ENCODE results near the gene EPHX1. TPM values are rescaled to one million over a fixed set of nuclear protein-coding genes. Genes with fewer than 3 reads are reported as not detected.
"Not testable (repeated sequence)": the region's sequence is repeated elsewhere in the genome, so short reads cannot be mapped to it uniquely, and the experiment has no call there.

EPHX1 gene
- total RNA-seq, 1 donor from 2014 or later, result 82.8 TPM

DNA sequence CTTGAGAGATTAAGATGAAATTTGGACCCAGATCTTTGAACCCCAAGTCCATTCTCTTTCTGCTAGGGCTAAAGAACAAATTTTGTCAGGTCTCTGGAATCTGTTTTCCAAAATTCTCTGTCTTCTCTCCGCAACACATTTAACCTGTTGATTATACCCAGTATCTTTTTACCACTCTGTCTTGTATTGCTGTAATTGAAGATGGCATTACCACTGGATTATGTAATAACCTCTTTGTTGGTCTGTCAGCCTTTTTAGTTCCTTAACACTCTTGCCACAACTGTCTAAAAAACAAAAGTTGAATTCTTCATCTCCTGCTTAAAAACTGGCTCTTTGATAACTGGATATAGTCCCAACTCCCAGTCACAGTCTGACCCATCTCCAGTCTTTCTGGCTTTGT is 29.3 kb upstream of the EPHX1 start:
- Histone ChIP-seq H3K36me3 (ENCODE audit: insufficient read depth, low read length) (peaks cover 8% of the 10 kb centered on the region), H2AFZ (ENCODE audit: low read depth, low read length) (no peak overlapping the region), H3K4me2 (ENCODE audit: low read length) (peak overlapping the region; percentile 37), H3K4me3 (ENCODE audit: insufficient read depth, low read depth, low read length) (no peak overlapping the region), H3K9me3 (ENCODE audit: insufficient read depth, low read depth, low read length) (no peaks in the 10 kb centered on the region), H3K9ac (ENCODE audit: low read length) (no peak overlapping the region), H4K20me1 (ENCODE audit: insufficient read depth, low read length) (peaks cover 37% of the 10 kb centered on the region), H3K27me3 (ENCODE audit: insufficient read depth, low read length) (no peaks in the 10 kb centered on the region), H3K79me2 (ENCODE audit: insufficient read depth, low read length) (peaks cover 74% of the 10 kb centered on the region), H3K27ac (ENCODE audit: low read depth, low read length) (no peak overlapping the region), H3K4me1 (ENCODE audit: insufficient read depth, low read length) (peaks cover 14% of the 10 kb centered on the region)
- Mint-ChIP-seq H3K4me1 (ENCODE audit: low read depth, unreplicated experiment) (peaks cover 18% of the 10 kb centered on the region), H3K4me3 (ENCODE audit: unreplicated experiment) (peak overlapping the region; percentile 69), H3K9me3 (ENCODE audit: unreplicated experiment) (no peaks in the 10 kb centered on the region), H3K27ac (ENCODE audit: unreplicated experiment) (no peak overlapping the region), H3K36me3 (ENCODE audit: low read depth, unreplicated experiment) (peaks cover 2% of the 10 kb centered on the region), H3K27me3 (ENCODE audit: low read depth, unreplicated experiment) (no peaks in the 10 kb centered on the region)
- FAIRE-seq, result no peak
- no peak for DNase-seq (ENCODE audit: low read depth)
- no peak for TF ChIP-seq EZH2 (IDR thresholded peaks at IDR 0.05; ENCODE audit: insufficient read depth, low read length)
- TF ChIP-seq, protein P1, sequence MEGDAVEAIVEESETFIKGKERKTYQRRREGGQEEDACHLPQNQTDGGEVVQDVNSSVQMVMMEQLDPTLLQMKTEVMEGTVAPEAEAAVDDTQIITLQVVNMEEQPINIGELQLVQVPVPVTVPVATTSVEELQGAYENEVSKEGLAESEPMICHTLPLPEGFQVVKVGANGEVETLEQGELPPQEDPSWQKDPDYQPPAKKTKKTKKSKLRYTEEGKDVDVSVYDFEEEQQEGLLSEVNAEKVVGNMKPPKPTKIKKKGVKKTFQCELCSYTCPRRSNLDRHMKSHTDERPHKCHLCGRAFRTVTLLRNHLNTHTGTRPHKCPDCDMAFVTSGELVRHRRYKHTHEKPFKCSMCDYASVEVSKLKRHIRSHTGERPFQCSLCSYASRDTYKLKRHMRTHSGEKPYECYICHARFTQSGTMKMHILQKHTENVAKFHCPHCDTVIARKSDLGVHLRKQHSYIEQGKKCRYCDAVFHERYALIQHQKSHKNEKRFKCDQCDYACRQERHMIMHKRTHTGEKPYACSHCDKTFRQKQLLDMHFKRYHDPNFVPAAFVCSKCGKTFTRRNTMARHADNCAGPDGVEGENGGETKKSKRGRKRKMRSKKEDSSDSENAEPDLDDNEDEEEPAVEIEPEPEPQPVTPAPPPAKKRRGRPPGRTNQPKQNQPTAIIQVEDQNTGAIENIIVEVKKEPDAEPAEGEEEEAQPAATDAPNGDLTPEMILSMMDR (IDR thresholded peaks at IDR 0.05; ENCODE audit: insufficient read depth, low read depth, low read length), result no peak

DNA sequence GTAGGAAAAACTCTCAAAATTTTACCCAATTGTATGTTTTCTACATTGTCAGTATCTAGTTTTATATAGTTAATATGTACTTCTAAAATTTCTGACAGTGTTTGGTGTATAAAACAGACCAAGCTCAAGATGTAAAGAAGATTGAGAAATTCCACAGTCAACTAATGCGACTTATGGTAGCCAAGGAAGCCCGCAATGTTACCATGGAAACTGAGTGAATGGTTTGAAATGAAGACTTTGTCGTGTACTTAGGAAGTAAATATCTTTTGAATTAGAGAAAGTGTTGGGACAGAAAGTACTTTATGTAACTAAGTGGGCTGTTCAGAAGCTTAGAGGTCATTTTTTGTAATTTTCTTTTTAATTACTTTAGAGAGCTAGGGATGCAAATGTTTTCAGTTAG is 20.8 kb upstream of the EPHX1 start:
- H3K36me3 Mint-ChIP-seq (ENCODE audit: low read depth, unreplicated experiment), result peaks cover 42% of the 10 kb centered on the region
- H3K27ac Mint-ChIP-seq (ENCODE audit: unreplicated experiment); H3K4me3 ChIP-seq (ENCODE audit: insufficient read depth, low read depth, low read length); DNase-seq (ENCODE audit: low read depth); H3K4me3 Mint-ChIP-seq (ENCODE audit: unreplicated experiment); H3K4me1 ChIP-seq (ENCODE audit: insufficient read depth, low read length); H3K9ac ChIP-seq (ENCODE audit: low read length); H3K27ac ChIP-seq (ENCODE audit: low read depth, low read length); H3K9me3 ChIP-seq (ENCODE audit: insufficient read depth, low read depth, low read length); H3K27me3 ChIP-seq (ENCODE audit: insufficient read depth, low read length); H2AFZ ChIP-seq (ENCODE audit: low read depth, low read length); H3K27me3 Mint-ChIP-seq (ENCODE audit: low read depth, unreplicated experiment); H3K4me1 Mint-ChIP-seq (ENCODE audit: low read depth, unreplicated experiment); H3K4me2 ChIP-seq (ENCODE audit: low read length): not testable (repeated sequence)
- peak; percentile 63 for FAIRE-seq
- peaks cover 57% of the 10 kb centered on the region for H3K79me2 ChIP-seq (ENCODE audit: insufficient read depth, low read length)
- peaks cover 16% of the 10 kb centered on the region for H3K9me3 Mint-ChIP-seq (ENCODE audit: unreplicated experiment)
- peaks cover 22% of the 10 kb centered on the region for H4K20me1 ChIP-seq (ENCODE audit: insufficient read depth, low read length)
- peaks cover 27% of the 10 kb centered on the region for H3K36me3 ChIP-seq (ENCODE audit: insufficient read depth, low read length)

DNA sequence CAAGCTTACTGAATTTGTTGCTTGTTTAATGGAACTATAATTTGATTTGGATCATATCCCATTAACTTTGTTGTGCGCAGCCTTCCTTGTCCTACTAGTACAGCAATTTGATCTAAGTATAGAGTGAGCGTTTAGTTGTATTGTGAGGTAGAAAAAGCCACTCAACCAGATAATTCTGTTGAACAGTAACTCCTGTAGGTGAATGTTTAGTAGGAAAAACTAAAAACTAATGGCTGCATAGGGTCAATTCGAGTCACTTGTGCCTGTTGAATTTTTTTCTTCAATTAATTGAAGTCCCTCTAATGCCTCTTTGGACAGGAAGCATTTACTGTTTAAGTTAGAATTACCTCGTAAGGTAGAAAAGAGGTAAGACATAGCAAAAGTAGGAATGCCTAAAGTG is 15.0 kb upstream of the EPHX1 start:
- no peaks in the 10 kb centered on the region for H3K27me3 Mint-ChIP-seq (ENCODE audit: low read depth, unreplicated experiment)
- Histone ChIP-seq H3K4me3 (ENCODE audit: insufficient read depth, low read depth, low read length) (no peak overlapping the region), H3K9me3 (ENCODE audit: insufficient read depth, low read depth, low read length) (peaks cover 3% of the 10 kb centered on the region), H2AFZ (ENCODE audit: low read depth, low read length) (no peak overlapping the region), H3K27ac (ENCODE audit: low read depth, low read length) (no peak overlapping the region), H3K4me2 (ENCODE audit: low read length) (no peak overlapping the region), H4K20me1 (ENCODE audit: insufficient read depth, low read length) (no peaks in the 10 kb centered on the region), H3K27me3 (ENCODE audit: insufficient read depth, low read length) (no peaks in the 10 kb centered on the region), H3K36me3 (ENCODE audit: insufficient read depth, low read length) (peaks cover 8% of the 10 kb centered on the region), H3K4me1 (ENCODE audit: insufficient read depth, low read length) (no peaks in the 10 kb centered on the region), H3K9ac (ENCODE audit: low read length) (no peak overlapping the region), H3K79me2 (ENCODE audit: insufficient read depth, low read length) (peaks cover 13% of the 10 kb centered on the region)
- no peak for FAIRE-seq
- no peak for DNase-seq (ENCODE audit: low read depth)
- H3K36me3 Mint-ChIP-seq (ENCODE audit: low read depth, unreplicated experiment), result peaks cover 45% of the 10 kb centered on the region
- H3K4me1 Mint-ChIP-seq (ENCODE audit: low read depth, unreplicated experiment), result no peaks in the 10 kb centered on the region
- H3K4me3 Mint-ChIP-seq (ENCODE audit: unreplicated experiment), result no peak overlapping the region
- TF ChIP-seq, protein P1 (IDR thresholded peaks at IDR 0.05; ENCODE audit: insufficient read depth, low read depth, low read length), result no peak
- TF ChIP-seq EZH2 (IDR thresholded peaks at IDR 0.05; ENCODE audit: insufficient read depth, low read length), result no peak
- H3K9me3 Mint-ChIP-seq (ENCODE audit: unreplicated experiment), result peaks cover 22% of the 10 kb centered on the region
- H3K27ac Mint-ChIP-seq (ENCODE audit: unreplicated experiment), result no peak overlapping the region

DNA sequence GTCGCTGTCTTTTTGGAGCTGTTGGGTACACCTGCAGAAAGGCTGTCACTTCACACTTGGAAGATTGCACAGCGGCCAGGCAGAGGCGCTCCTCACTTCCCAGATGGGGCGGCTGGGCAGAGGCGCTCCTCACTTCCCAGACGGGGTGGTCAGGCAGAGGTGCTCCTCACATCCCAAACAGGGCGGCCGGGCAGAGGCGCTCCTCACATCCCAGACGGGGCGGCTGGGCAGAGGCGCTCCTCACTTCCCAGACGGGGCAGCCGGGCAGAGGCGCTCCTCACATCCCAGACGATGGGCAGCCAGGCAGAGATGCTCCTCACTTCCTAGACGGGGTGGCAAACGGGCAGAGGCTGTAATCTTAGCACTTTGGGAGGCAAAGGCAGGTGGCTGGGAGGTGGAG is 13.8 kb upstream of the EPHX1 start:
- not testable (repeated sequence) for H3K4me1 Mint-ChIP-seq (ENCODE audit: low read depth, unreplicated experiment); H3K4me2 ChIP-seq (ENCODE audit: low read length); H2AFZ ChIP-seq (ENCODE audit: low read depth, low read length); H3K9ac ChIP-seq (ENCODE audit: low read length); H3K27ac ChIP-seq (ENCODE audit: low read depth, low read length); H3K27ac Mint-ChIP-seq (ENCODE audit: unreplicated experiment); H3K9me3 ChIP-seq (ENCODE audit: insufficient read depth, low read depth, low read length); H3K4me3 ChIP-seq (ENCODE audit: insufficient read depth, low read depth, low read length); H3K27me3 ChIP-seq (ENCODE audit: insufficient read depth, low read length); H4K20me1 ChIP-seq (ENCODE audit: insufficient read depth, low read length); DNase-seq (ENCODE audit: low read depth); H3K4me1 ChIP-seq (ENCODE audit: insufficient read depth, low read length); H3K79me2 ChIP-seq (ENCODE audit: insufficient read depth, low read length); H3K27me3 Mint-ChIP-seq (ENCODE audit: low read depth, unreplicated experiment); FAIRE-seq; H3K36me3 ChIP-seq (ENCODE audit: insufficient read depth, low read length); H3K4me3 Mint-ChIP-seq (ENCODE audit: unreplicated experiment)
- Mint-ChIP-seq H3K36me3 (ENCODE audit: low read depth, unreplicated experiment) (peaks cover 42% of the 10 kb centered on the region), H3K9me3 (ENCODE audit: unreplicated experiment) (peaks cover 16% of the 10 kb centered on the region)

DNA sequence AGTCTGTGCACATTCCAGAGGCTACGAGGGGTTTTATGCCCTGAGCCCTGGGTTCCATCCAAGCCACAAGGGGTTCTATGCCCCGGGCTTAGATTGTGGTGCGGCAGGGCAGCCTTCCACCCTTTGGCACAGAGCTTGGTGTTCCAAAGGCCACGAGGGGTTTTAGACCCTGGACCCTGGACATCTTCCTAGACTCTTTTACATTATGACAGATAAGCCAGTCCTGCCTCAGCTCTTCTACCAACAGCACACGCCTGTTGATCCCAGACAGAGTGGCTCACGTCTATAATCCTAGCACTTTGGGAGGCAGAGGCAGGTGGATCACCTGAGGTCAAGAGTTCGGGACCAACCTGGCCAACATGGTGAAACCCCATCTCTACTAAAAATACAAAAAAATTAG is 8.8 kb upstream of the EPHX1 start:
- not testable (repeated sequence) for H3K27me3 Mint-ChIP-seq (ENCODE audit: low read depth, unreplicated experiment); H3K4me1 Mint-ChIP-seq (ENCODE audit: low read depth, unreplicated experiment)

More for the DNA sequence above, 8.8 kb upstream of the EPHX1 start:
- H3K4me2 ChIP-seq (ENCODE audit: low read length); H3K27ac ChIP-seq (ENCODE audit: low read depth, low read length); FAIRE-seq; H3K4me1 ChIP-seq (ENCODE audit: insufficient read depth, low read length); H3K27me3 ChIP-seq (ENCODE audit: insufficient read depth, low read length); H3K27ac Mint-ChIP-seq (ENCODE audit: unreplicated experiment); H4K20me1 ChIP-seq (ENCODE audit: insufficient read depth, low read length); H3K9me3 Mint-ChIP-seq (ENCODE audit: unreplicated experiment); H3K9ac ChIP-seq (ENCODE audit: low read length); H2AFZ ChIP-seq (ENCODE audit: low read depth, low read length); H3K4me3 Mint-ChIP-seq (ENCODE audit: unreplicated experiment); H3K79me2 ChIP-seq (ENCODE audit: insufficient read depth, low read length); H3K9me3 ChIP-seq (ENCODE audit: insufficient read depth, low read depth, low read length); H3K36me3 ChIP-seq (ENCODE audit: insufficient read depth, low read length); H3K4me3 ChIP-seq (ENCODE audit: insufficient read depth, low read depth, low read length); DNase-seq (ENCODE audit: low read depth): not testable (repeated sequence)
- peaks cover 13% of the 10 kb centered on the region for H3K36me3 Mint-ChIP-seq (ENCODE audit: low read depth, unreplicated experiment)
